Frontal cortex (tissue), 4 donors: ENCODE measurements around the gene TBC1D32. TPM values are rescaled to one million over a fixed set of nuclear protein-coding genes. Genes with fewer than 3 reads are reported as not detected.
"Not testable (repeated sequence)": the region's sequence is repeated elsewhere in the genome, so short reads cannot be mapped to it uniquely, and the experiment has no call there.

Experiments
- DNase-seq, 2 donors: peaks; one replicate each; pipeline ENCODE4 v3.0.0; 2012; ENCODE audit warnings: low spot score in 2 of 2
- FAIRE-seq: peaks from 2 replicates; lab custom pipeline; 2012; peaks lifted over from hg19 to GRCh38; lab: Jason Lieb, UNC
- small RNA-seq: library from RNA; depleted of rRNA; stranded (forward); fragments of <200 nt; gene quantifications from one replicate; pipeline ENCODE3, GENCODE V24; 2014
- total RNA-seq: library from RNA; depleted of rRNA; stranded (reverse); fragments of >200 nt; gene quantifications from one replicate; pipeline ENCODE4 v1.2.3, GENCODE V29; 2014
- donor health status: control.
- donor health status: control.
- donor health status: control.

Gene TBC1D32
- total RNA-seq, 1 donor from 2014 or later, result 40.8 TPM

DNA sequence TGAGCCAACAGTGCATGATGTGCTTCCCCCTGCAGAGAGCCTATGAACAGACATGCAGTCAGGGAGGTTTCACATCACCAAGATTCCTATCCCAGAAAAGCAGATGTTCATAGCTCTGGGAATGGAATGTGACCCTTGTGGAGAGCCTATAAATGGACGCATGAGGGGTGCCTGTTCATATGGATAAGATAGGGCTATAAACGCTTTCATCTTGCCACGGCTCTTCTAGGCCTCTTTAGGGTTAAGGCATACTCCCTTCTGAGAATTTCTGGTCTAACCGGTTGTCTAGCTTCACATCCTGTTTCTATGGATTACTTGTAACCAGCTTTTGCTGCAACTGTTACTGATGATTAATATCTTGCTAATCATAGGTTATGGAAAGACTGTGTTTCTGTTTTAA is 285.7 kb downstream of the TBC1D32 start:
- not testable (repeated sequence) for DNase-seq, FAIRE-seq

DNA sequence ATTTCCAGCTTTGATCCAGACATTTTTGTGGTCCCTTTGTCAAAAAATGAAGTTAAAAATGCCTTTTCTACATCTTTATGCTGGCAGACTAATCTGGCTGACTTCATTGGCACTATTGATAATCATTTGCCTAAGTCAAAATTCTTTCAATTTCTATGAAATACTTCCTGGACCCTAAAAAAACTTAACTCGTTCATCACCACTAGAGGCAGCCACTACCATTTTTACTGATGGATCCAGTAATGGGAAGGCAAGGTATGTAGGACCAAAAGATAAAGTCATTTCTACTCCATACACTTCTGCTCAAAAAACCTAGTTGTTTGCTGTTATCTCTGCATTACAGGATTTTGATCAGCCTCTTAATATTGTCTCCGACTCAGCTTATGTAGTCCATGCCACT is 289.4 kb downstream of the TBC1D32 start:
- FAIRE-seq, result not testable (repeated sequence)

DNA sequence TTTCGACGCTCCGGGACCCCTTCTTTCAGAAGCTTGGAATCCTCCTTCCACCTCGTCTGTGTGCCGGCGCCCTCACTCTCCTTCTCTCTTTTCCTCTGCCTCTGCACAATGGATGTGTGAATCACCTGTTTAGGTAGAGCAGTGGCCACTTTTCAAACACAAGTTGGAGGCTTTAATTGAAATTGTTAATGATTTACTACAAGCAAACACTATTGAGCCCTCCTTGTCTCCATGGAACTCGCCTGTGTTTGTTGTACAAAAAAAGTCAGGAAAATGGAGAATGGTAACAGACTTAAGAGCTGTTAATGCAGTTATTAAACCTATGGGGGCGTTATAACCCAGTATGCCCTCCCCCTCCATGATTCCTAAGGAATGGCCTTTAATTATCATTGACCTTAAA is 290.6 kb downstream of the TBC1D32 start:
- FAIRE-seq, result not testable (repeated sequence)

More for the DNA sequence above, 289.4 kb downstream of the TBC1D32 start:
- not testable (repeated sequence) for DNase-seq

GRCh38 chr6:121043211-121043610 is 291.1 kb downstream of the TBC1D32 start:
- not testable (repeated sequence) for DNase-seq, FAIRE-seq

More for the DNA sequence above, 290.6 kb downstream of the TBC1D32 start:
- DNase-seq, result not testable (repeated sequence)

DNA sequence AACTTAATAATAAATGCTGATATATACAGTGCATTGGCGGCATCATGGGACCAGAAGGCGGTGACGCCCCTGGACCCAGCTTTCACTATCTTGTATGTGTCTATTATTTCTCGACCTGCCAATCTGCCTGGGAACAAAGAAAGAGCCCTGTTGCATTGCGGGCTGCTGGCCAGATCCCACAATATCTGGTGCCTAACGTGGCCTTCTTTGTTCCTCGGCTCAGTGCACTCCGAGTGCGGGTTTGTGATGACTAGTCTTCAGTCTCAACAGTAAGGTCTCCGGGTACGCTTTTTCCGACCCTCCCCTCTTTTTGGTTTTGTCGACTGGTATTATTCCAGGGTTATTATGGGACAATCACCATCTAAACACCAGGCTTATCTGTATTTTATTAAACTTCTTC is 291.5 kb downstream of the TBC1D32 start:
- DNase-seq (no peak), FAIRE-seq (no peak)

DNA sequence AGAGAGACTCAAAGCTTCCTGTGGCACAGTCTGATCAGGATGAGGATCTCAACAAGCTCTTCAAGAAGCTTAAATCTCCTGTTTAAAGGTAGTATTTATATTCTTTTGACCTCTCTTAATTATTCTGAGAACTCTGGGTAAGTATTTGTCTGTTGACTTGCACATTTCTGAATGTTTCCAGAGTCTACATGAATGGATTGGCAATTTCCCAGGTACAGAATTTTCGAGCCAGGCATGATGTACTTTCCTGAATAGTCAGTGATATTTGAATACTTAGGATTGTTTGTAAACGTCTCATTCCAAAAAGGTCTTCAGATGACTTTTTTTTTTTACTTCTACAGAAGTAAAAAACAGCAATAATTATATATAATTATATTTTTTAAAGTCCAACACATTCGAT is 293.4 kb downstream of the TBC1D32 start:
- no peak for DNase-seq
- no peak for FAIRE-seq

DNA sequence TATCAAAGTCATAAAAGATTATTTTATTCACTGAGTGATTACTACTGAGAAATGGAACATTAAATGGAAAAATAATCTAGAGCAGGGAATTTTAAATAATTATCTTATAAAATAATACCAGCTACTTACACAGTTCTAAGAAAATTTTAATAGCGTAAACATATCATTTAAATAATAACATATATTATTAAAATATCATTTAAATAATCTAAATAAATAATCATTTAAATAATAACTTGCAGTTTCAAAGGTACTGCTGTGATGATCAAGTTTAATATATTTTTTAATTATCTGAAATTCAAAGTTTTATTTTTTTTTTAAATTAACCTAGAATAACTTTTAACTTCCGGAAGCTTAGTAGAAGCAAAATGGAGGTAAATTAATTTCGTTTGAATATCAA is 301.2 kb downstream of the TBC1D32 start:
- DNase-seq (no peak), FAIRE-seq (peak; percentile 84)

DNA sequence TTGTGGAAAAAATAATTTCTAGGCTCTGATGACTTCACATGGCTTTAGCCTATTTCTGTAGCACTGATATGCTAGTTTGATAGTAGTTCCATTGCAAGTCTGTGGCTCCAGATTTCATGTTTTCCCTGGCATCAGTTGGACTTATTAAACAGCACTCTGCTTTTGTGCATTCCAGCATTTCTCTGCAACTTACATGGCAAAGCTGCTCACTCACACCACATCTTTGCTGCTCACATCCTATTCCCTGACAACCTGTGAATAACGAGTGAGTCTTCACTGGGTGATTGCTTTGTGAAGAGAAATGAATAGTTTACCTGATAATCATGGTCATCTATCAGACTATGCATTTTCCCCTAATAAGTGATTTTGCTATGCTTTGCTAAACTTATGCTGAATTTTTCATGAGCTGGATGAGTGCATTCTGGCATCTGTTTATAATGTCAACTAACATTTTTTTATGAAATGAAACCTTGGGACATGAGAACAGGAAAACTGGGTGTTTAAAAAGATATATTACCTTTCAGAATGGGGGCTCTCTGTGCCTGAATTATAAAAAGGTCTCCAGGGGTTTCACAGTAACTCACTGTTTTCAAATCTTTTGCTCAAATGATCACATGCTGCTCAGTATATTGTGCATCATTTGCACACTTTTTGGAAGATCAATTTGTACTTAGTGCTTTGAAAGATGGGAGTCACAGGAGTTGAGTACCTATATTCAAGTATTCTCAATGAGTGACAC is 301.8 kb downstream of the TBC1D32 start:
- no peak for FAIRE-seq

More for the DNA sequence above, 301.8 kb downstream of the TBC1D32 start:
- no peak for DNase-seq

Small RNA genes within 50 kb of the gene (small RNA-seq; reads per million reads assigned to genes)
- not detected for gene RF00019
- not detected for gene RNU6-1286P

Other genes starting within 250 kb of the TBC1D32 start
- gene GJA1, start 101.2 kb upstream of the TBC1D32 start, total RNA-seq, result 91.3 TPM